Activated naive CD4-positive, alpha-beta T cell treated with anti-CD3 and anti-CD28 coated beads, Interleukin-2, amount 50 U/mL, for 16 hours (primary cell): Measurements from ENCODE around the gene PMM1.

Source experiments
- DNase-seq: peaks from one replicate; pipeline ENCODE4 v3.0.0-alpha.2; 2020

PMM1 gene

DNA sequence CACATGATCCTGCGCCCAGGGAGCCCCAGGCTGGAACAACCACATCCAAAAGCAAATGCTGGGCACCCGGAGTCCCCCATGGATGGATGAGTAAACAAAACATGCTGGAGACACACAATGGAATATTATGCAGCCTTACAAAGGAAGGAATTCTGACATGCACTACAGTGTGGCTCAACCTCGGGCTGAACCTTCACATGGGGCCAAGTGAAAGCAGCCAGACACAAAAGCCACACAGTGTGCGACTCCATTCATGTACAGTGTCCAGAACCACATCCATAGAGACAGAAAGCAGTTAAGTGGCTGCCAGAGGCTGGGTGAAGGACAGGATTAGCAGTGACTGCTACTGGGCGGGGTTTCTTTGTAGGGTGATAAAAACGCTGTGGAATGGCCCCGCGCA is 55.4 kb downstream of the PMM1 start:
- no peak for DNase-seq

DNA sequence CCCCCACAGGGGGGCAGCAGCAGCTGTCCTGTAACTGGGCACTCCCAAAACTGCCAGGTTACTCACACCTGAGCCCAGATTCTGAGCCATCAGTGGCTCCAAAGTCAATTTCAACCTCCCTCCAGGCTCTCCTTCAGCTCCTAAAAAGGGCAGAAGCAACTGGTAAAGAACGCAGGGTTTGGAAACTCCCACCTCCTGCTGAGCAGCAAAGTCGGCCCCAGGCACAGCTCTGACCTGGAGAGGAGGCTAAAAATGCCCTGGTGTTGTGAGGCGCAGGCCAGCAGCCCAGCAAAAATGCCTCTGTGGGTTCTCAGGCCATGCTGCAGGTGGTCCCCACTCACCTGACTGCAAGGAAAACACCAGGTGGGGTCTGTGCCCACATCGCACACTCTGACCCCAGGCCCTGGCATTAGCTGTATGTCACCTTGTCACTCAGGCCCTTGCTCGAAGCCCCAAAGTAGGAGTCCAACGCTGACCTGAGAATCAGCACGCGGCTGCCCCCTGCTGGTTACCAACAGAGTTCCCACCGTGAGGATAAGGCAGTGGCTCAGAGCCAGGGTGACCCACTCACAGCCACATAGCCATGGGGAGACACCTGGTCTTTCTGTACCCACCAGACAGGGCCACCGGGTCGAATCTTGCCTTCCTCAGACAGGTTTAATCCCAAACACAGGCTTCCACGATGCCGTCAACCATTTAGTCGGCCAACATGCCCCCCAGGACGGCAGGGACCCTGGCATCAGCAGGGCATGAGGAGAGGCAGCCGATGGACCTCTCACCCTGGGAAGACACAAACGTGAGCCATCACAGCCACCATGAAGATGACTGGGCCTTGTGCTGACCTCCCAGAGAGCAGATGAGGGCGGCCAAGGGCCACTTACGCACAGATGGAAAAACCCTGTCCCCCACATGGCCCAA is 56.5 kb downstream of the PMM1 start:
- DNase-seq, result peak; percentile 64

DNA sequence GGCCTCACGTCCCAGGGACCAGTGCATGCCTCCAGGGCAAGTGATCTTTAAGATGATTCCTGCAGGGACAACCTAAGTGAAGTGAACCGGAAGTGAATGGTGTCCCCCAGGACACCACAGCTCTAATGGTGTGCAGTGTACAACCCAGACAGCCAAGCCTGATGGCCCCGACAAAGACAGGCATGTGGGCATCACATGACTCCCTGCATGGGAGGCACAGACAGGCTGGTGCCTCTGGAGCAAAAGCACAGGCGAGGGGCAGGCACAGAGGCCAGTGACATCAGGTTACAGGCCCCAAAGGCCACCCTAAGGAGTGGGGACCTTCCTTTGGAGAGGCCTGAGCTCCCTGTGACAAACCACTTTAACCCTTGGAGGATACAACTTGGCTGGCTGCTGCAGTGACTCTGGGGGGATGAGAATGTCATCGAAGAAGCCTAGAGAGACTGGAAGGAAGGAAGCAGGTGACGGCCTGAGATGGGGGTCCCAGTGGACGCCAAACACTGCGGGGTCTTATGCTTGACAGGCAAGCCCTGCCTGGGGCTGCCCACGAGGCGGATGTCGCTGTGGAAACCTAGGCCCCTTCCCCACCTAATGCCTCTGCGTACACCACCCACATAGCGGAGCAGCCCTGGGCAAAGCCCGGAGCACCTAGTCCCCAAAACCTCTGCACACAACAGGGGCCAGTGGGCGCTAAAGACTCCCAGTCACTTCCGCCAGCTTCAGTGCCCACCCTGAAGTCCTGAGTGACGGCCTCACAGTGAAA is 57.7 kb downstream of the PMM1 start:
- DNase-seq, result no peak

DNA sequence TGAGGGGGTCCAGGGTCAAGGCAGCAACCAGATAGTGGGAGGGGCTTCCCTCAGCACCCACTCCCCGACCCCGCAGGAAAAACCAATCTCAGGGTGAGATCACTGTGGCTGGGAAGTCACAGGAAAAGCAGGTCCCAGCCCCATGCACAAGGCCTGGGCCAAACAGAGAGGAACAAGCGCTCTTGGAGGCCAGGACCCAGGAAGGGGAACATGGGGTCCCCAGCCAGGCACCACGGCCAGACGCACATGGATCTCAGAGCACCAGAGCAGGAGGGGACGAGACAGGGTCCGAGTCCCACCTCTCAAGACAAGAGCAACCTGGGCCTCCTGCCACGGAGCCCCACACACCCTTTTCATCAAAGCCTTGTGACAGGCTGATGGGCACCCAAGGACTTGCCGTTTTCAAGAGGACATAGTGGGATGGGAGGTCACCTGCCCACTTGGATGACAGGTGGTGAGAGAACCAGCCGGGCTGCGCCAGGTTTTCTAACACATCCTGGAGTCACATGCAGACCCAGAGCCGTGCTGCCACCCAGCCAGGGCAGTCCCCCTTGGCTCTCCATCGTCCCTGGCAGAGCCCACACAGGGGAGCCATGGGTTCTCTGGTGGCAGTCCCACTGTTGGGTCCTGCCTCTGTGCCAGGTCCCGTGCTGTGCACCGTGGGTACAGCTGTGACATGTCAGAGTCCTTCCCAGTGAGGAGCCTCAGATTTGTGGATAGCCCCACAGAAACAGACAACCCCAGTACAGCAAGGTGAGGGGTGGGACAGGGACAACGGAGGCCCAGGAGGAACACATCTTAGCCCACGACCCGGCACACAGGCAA is 58.5 kb downstream of the PMM1 start:
- no peak for DNase-seq

DNA sequence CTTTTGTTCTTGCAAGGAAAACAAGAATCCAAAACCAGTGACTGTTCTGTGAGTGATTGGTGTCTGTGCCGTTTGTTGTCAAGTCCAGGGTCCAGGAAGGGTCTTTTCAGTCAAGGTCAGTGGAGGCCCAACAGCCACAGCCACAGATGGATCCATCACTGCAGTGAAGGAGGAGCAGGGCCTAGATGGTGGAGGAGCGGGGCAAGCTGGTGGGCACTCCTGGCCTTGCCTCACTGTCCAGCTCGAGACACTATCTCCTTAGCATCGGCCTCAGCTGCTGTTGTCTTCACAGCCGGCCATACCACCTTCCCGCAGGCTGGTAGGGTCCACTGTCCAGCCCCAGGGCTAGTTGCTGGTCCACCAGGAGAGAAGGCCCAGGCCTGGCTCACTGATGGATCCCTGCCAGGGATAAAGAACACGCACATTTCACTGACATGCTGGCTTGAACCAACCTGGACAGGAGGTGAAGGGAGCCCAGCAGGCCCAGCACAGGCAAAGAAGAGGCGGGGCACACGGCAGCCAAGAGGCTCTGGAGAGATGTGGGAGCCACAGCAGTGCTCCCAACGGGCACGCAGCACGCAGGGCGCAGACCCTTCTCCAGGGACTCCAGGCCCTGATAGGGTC is 60.6 kb downstream of the PMM1 start:
- DNase-seq, result no peak

DNA sequence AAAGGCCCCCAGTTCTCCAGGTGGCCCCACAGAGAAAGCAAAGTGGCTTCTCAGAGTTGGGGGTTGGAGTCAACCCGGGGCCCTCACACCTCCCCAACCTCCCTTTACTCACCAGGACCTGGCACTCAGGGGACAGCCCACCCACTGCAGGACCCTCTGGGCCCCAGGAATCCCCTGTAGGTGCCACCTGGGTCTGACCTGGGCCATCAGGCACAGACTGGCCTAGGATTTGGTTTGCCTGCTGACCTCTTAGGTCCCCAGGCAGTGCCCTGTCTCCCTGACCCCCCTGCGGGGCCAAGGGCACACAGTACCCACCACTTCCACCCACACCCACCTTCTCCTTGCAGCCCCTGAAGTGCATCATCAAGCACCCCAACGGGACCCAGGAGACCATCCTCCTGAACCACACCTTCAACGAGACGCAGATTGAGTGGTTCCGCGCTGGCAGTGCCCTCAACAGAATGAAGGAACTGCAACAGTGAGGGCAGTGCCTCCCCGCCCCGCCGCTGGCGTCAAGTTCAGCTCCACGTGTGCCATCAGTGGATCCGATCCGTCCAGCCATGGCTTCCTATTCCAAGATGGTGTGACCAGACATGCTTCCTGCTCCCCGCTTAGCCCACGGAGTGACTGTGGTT is 61.4 kb downstream of the PMM1 start:
- no peak for DNase-seq
